ENCODE measurements around the gene DNA2. TPM values are rescaled to one million over a fixed set of nuclear protein-coding genes. Genes with fewer than 3 reads are reported as not detected.

The DNA2 gene
- polyA plus RNA-seq, 1 donor (not counting 4 experiments of a cell fraction or from before 2014, with no cell fraction given), result 7.6 TPM

- no peak for DNase-seq (ENCODE audit: low read depth, low spot score)
- Histone ChIP-seq H2AFZ (ENCODE audit: control insufficient read depth, low read length) (no peak overlapping the region), H3K4me2 (ENCODE audit: control insufficient read depth, extremely low read depth, insufficient read depth, low read depth, low read length) (no peak overlapping the region), H3K4me1 (ENCODE audit: control insufficient read depth, extremely low read depth, insufficient read depth, low read length) (no peaks in the 10 kb centered on the region), H3K27ac (ENCODE audit: control insufficient read depth, insufficient read depth, low read length) (no peak overlapping the region), H3K9me3 (ENCODE audit: control insufficient read depth, low read depth, low read length) (no peaks in the 10 kb centered on the region), H4K20me1 (ENCODE audit: control insufficient read depth, extremely low read depth, insufficient read depth, low read length) (no peaks in the 10 kb centered on the region), H3K4me3 (ENCODE audit: control insufficient read depth in 2 of 3, extremely low read depth in 1 of 3, insufficient read depth in 2 of 3, low read depth in 1 of 3, low read length in 3 of 3) (no peak overlapping the region), H3K9me1 (ENCODE audit: control insufficient read depth, extremely low read depth, insufficient read depth, low read length) (no peaks in the 10 kb centered on the region), H3K9ac (ENCODE audit: control insufficient read depth, extremely low read depth, insufficient read depth, low read length) (no peak overlapping the region), H3K36me3 (ENCODE audit: control insufficient read depth in 2 of 2, extremely low read depth in 1 of 2, insufficient read depth in 2 of 2, low read length in 2 of 2) (peaks cover 0 to 7% of the 10 kb centered on the region in 2 experiments), H3K27me3 (ENCODE audit: control insufficient read depth, extremely low read depth, insufficient read depth, low read length) (no peaks in the 10 kb centered on the region), H3K79me2 (ENCODE audit: control insufficient read depth, insufficient read depth, low read length) (no peaks in the 10 kb centered on the region)
- dilution Hi-C loops (cut with MboI; ENCODE audit: extremely low pct_ligation_motif_present, low sequenced_read_pairs), result no loop called here
- no peak for FAIRE-seq
- TF ChIP-seq EZH2 (IDR thresholded peaks at IDR 0.05; ENCODE audit: low read length), result no peak
- TF ChIP-seq CTCF (optimal IDR thresholded peaks at IDR 0.05 in 1 of 3, IDR thresholded peaks at IDR 0.05 in 1 of 3, conservative IDR thresholded peaks at IDR 0.05 in 1 of 3; ENCODE audit: extremely low read depth in 1 of 3, insufficient read depth in 2 of 3, low read length in 3 of 3), result no peak
Observed at GRCh38 chr10:68423522-68423921, 48.3 kb downstream of the DNA2 start.

DNA sequence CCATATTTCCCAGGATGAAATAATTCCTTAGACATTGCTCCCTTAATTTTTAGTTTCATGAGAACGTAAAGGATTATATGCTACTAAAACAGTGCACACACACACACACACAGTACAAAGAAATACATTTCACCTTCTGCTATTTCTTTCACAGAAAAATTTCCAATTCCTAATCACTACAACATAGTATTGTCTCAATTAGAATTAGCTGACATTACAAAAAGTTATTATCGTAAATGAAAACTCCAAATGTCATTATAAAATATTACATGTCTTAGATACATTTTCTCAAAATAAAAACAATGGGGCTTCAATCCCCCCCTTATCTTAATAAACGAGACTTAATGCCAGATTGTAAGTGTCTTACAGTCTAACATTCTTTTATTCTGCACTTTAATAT is 52.4 kb downstream of the DNA2 start:
- H3K27ac ChIP-seq (ENCODE audit: control insufficient read depth, insufficient read depth, low read length), result no peak overlapping the region
- H2AFZ ChIP-seq (ENCODE audit: control insufficient read depth, low read length), result no peak overlapping the region
- peaks cover 0 to 13% of the 10 kb centered on the region in 2 experiments for H3K36me3 ChIP-seq (ENCODE audit: control insufficient read depth in 2 of 2, extremely low read depth in 1 of 2, insufficient read depth in 2 of 2, low read length in 2 of 2)
- no peaks in the 10 kb centered on the region for H3K27me3 ChIP-seq (ENCODE audit: control insufficient read depth, extremely low read depth, insufficient read depth, low read length)
- H3K9me3 ChIP-seq (ENCODE audit: control insufficient read depth, low read depth, low read length), result no peaks in the 10 kb centered on the region
- TF ChIP-seq CTCF (optimal IDR thresholded peaks at IDR 0.05 in 1 of 3, IDR thresholded peaks at IDR 0.05 in 1 of 3, conservative IDR thresholded peaks at IDR 0.05 in 1 of 3; ENCODE audit: extremely low read depth in 1 of 3, insufficient read depth in 2 of 3, low read length in 3 of 3) (no peak), EZH2 (IDR thresholded peaks at IDR 0.05; ENCODE audit: low read length) (no peak)
- H3K4me2 ChIP-seq (ENCODE audit: control insufficient read depth, extremely low read depth, insufficient read depth, low read depth, low read length), result no peak overlapping the region
- H3K9ac ChIP-seq (ENCODE audit: control insufficient read depth, extremely low read depth, insufficient read depth, low read length), result no peak overlapping the region
- H3K4me1 ChIP-seq (ENCODE audit: control insufficient read depth, extremely low read depth, insufficient read depth, low read length), result no peaks in the 10 kb centered on the region
- dilution Hi-C loops (cut with MboI; ENCODE audit: extremely low pct_ligation_motif_present, low sequenced_read_pairs), result no loop called here
- H3K79me2 ChIP-seq (ENCODE audit: control insufficient read depth, insufficient read depth, low read length), result no peaks in the 10 kb centered on the region
- FAIRE-seq (no peak), DNase-seq (ENCODE audit: low read depth, low spot score) (no peak)
- no peaks in the 10 kb centered on the region for H3K9me1 ChIP-seq (ENCODE audit: control insufficient read depth, extremely low read depth, insufficient read depth, low read length)
- H3K4me3 ChIP-seq (ENCODE audit: control insufficient read depth in 2 of 3, extremely low read depth in 1 of 3, insufficient read depth in 2 of 3, low read depth in 1 of 3, low read length in 3 of 3), result no peak overlapping the region
- H4K20me1 ChIP-seq (ENCODE audit: control insufficient read depth, extremely low read depth, insufficient read depth, low read length), result no peaks in the 10 kb centered on the region
